ENCODE measurements around the gene LNX1.

Gene LNX1

DNA sequence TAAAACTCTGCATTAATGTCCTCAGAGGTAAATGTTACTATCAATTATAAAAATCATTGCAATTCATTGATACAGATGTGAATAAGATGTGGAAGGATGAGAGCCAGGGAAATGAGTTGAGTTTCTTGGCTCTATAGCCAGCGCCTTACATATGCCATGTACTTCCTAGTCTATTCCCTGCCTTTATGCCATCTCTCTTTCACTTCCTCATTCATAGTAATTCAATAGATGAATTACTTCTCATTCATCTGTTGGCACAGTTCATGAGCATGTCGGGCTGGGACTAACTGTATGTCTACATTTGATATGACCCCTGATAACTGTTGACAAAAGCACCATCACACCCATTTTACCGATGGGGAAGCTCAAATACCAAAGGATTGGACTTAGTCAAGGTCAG is 55.7 kb downstream of the LNX1 start:
- DNase-seq (ENCODE audit: extremely low read depth, insufficient read length): no peak
- TF ChIP-seq, protein P1, sequence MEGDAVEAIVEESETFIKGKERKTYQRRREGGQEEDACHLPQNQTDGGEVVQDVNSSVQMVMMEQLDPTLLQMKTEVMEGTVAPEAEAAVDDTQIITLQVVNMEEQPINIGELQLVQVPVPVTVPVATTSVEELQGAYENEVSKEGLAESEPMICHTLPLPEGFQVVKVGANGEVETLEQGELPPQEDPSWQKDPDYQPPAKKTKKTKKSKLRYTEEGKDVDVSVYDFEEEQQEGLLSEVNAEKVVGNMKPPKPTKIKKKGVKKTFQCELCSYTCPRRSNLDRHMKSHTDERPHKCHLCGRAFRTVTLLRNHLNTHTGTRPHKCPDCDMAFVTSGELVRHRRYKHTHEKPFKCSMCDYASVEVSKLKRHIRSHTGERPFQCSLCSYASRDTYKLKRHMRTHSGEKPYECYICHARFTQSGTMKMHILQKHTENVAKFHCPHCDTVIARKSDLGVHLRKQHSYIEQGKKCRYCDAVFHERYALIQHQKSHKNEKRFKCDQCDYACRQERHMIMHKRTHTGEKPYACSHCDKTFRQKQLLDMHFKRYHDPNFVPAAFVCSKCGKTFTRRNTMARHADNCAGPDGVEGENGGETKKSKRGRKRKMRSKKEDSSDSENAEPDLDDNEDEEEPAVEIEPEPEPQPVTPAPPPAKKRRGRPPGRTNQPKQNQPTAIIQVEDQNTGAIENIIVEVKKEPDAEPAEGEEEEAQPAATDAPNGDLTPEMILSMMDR (IDR thresholded peaks at IDR 0.05; ENCODE audit: insufficient read depth, low read length, poor library complexity, severe bottlenecking): no peak
- Histone ChIP-seq H3K27me3 (replicated peaks; ENCODE audit: control insufficient read depth, insufficient read depth, low read length) (no peaks in the 10 kb centered on the region), H3K4me3 (replicated peaks; ENCODE audit: low read depth, low read length) (no peak overlapping the region), H3K36me3 (ENCODE audit: control insufficient read depth, insufficient read depth, low read length) (no peaks in the 10 kb centered on the region)

DNA sequence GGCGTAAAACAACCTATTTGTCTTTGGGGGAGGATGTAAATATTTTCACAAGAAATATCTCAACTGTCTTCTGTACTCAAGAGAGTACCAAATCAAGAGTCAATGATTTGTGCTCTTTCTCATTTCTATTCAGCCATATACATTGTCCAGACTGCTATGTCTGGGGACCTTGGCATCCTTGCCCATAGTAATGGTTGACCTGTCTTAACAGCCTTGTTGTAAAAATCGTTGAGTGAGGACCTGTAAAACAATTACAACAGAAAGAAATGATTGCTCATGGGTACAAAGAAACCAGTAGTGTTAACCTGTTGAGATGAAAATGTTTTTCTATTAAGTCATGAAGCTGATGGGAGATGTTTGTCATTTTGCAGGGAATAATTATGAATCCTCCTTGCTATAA is 56.6 kb downstream of the LNX1 start:
- no peak for DNase-seq (ENCODE audit: extremely low read depth, insufficient read length)
- H3K36me3 ChIP-seq (ENCODE audit: control insufficient read depth, insufficient read depth, low read length): no peaks in the 10 kb centered on the region
- TF ChIP-seq, protein P1 (IDR thresholded peaks at IDR 0.05; ENCODE audit: insufficient read depth, low read length, poor library complexity, severe bottlenecking): no peak
- H3K4me3 ChIP-seq (replicated peaks; ENCODE audit: low read depth, low read length): no peak overlapping the region
- no peaks in the 10 kb centered on the region for H3K27me3 ChIP-seq (replicated peaks; ENCODE audit: control insufficient read depth, insufficient read depth, low read length)

DNA sequence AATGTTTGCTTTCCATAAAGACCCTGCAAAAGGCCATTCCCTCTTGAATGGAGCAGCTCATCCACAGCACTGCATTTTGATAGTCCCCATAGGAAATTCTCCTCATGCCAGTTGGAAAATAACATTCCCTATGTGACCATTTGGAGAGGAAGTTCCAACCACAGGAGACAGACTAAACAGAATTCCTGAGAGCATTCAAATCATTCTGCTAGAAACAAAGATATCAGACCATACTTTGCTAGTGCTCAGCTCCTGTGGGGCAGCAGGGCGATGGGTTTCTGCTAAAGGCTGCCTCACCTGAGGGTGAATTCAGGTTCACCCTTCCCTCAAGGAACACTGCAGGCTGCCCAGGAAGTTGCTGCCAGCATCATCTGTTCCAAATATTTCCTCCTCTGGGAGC is 58.8 kb downstream of the LNX1 start:
- Histone ChIP-seq H3K4me3 (replicated peaks; ENCODE audit: low read depth, low read length) (no peak overlapping the region), H3K27me3 (replicated peaks; ENCODE audit: control insufficient read depth, insufficient read depth, low read length) (no peaks in the 10 kb centered on the region), H3K36me3 (ENCODE audit: control insufficient read depth, insufficient read depth, low read length) (no peaks in the 10 kb centered on the region)
- no peak for DNase-seq (ENCODE audit: extremely low read depth, insufficient read length)
- TF ChIP-seq, protein P1 (IDR thresholded peaks at IDR 0.05; ENCODE audit: insufficient read depth, low read length, poor library complexity, severe bottlenecking): no peak

DNA sequence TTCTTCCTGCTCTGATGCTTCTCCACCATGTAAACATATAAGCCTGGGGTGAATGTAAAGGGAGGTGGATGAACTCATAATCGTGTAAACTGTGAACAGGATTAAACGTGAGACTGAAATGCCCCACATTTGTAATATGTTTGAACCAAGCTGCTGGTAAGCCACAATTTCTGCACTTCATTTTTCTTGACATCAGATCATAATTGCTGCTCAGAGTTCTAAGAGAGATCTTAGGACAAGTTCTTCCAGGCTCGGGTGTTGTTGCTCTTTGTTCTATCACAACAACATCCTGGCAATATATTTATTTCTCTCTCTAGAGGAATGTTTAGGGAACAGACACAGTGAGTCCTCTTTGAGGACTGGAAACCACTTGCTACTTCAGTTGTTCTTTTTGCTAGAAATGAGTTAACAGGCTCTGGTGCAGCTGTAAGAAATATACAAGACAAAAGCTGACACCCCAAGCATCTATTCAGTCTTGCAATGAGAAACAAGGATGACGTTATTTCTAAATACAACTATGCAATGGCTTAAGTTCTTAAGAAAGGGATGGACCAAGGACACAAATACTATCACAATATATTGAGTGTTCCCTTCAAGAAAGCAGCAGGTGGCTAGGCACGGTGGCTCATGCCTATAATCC is 59.6 kb downstream of the LNX1 start:
- H3K36me3 ChIP-seq (ENCODE audit: control insufficient read depth, insufficient read depth, low read length): no peaks in the 10 kb centered on the region
- TF ChIP-seq, protein P1 (IDR thresholded peaks at IDR 0.05; ENCODE audit: insufficient read depth, low read length, poor library complexity, severe bottlenecking): no peak
- no peak overlapping the region for H3K4me3 ChIP-seq (replicated peaks; ENCODE audit: low read depth, low read length)
- no peaks in the 10 kb centered on the region for H3K27me3 ChIP-seq (replicated peaks; ENCODE audit: control insufficient read depth, insufficient read depth, low read length)
- peak; percentile 16 for DNase-seq (ENCODE audit: extremely low read depth, insufficient read length)

DNA sequence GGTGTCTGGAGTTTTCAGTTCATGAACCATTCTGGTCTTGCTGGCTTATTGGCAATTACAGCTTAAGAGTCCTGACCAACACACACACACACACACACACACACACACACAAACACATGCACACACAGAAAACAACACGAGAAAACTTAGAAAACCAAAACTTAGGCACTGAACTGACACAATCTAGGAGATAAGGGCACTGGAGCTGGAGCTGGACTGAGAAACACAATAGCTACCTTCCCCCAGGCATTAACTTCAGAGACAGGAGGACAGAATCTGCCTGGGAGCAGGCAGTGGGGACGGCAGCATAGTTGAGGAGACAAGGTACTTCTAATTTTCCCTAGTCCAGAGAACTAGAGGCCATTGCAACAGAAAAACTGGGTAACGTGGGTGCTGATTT is 62.3 kb downstream of the LNX1 start:
- TF ChIP-seq, protein P1 (IDR thresholded peaks at IDR 0.05; ENCODE audit: insufficient read depth, low read length, poor library complexity, severe bottlenecking): no peak

DNA sequence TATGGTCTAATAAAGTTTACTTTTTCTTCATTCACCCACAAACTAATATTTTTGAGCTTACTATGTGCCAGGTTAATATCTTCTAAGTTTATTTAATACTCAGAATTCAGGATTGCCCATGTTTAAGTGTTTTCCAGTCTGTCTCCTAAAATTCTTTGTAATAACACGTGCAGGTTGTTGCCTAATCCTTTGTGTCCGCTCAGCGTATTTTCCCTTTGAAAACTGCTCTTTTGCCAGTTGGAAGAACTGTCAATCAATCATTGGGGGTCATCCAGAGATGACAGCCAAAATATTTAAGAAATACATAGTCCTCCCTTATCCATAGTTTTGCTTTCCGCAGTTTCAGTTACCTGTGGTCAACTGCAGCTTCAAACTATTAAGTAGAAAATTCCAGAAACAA is 63.4 kb downstream of the LNX1 start:
- TF ChIP-seq, protein P1 (IDR thresholded peaks at IDR 0.05; ENCODE audit: insufficient read depth, low read length, poor library complexity, severe bottlenecking): no peak
- H3K4me3 ChIP-seq (replicated peaks; ENCODE audit: low read depth, low read length): no peak overlapping the region
- no peaks in the 10 kb centered on the region for H3K27me3 ChIP-seq (replicated peaks; ENCODE audit: control insufficient read depth, insufficient read depth, low read length)
- DNase-seq (ENCODE audit: extremely low read depth, insufficient read length): no peak
- H3K36me3 ChIP-seq (ENCODE audit: control insufficient read depth, insufficient read depth, low read length): no peaks in the 10 kb centered on the region

More for the DNA sequence above, 62.3 kb downstream of the LNX1 start:
- DNase-seq (ENCODE audit: extremely low read depth, insufficient read length): no peak
- no peaks in the 10 kb centered on the region for H3K27me3 ChIP-seq (replicated peaks; ENCODE audit: control insufficient read depth, insufficient read depth, low read length)
- H3K36me3 ChIP-seq (ENCODE audit: control insufficient read depth, insufficient read depth, low read length): no peaks in the 10 kb centered on the region
- H3K4me3 ChIP-seq (replicated peaks; ENCODE audit: low read depth, low read length): no peak overlapping the region
